ENCODE measurements around the gene CRTC3. TPM values are rescaled to one million over a fixed set of nuclear protein-coding genes. Genes with fewer than 3 reads are reported as not detected.

The CRTC3 gene
- total and polyA plus RNA-seq, 2 of the 13 experiments (the other 11 are each of a cell fraction or from before 2014, with no cell fraction given): 8.4 to 11.8 TPM

GRCh38 chr15:90582553-90582952 is 52.8 kb downstream of the CRTC3 start:
- FAIRE-seq (no peak), ATAC-seq (no peak), DNase-seq (ENCODE audit: low spot score) (no peak)
- CTCF ChIA-PET (ENCODE audit: low intra/inter-chr PET ratio, low total read pairs): no interaction called here
- Histone ChIP-seq H3K27ac (ENCODE audit: extremely low read length, insufficient read depth, low read length) (no peak overlapping the region), H3K4me1 (ENCODE audit: insufficient read depth, low read length) (peaks cover 11% of the 10 kb centered on the region), H3K9me3 (ENCODE audit: low read length) (no peaks in the 10 kb centered on the region), H3K4me3 (replicated peaks in 1 of 3; ENCODE audit: insufficient read depth in 1 of 3, low read depth in 2 of 3, low read length in 3 of 3) (no peak overlapping the region), H3K79me2 (ENCODE audit: insufficient read depth, low read length) (no peaks in the 10 kb centered on the region), H4K20me1 (ENCODE audit: insufficient read depth, low read length) (no peaks in the 10 kb centered on the region), H3K4me2 (ENCODE audit: low read depth, low read length) (no peak overlapping the region), H3K9ac (ENCODE audit: insufficient read depth, low read depth, low read length) (no peak overlapping the region), H3K36me3 (replicated peaks in 1 of 2; ENCODE audit: control insufficient read depth in 1 of 2, insufficient read depth in 2 of 2, low read length in 2 of 2) (no peaks in the 10 kb centered on the region), H2AFZ (ENCODE audit: low read length) (no peak overlapping the region), H3K27me3 (ENCODE audit: control insufficient read depth in 1 of 2, insufficient read depth in 2 of 2, low read length in 2 of 2) (no peaks in the 10 kb centered on the region)
- WGBS (ENCODE audit: low lambda C conversion rate): 89% methylated on average over 2 of the region's 2 CpGs
- in situ Hi-C loops (cut with HindIII; ENCODE audit: extremely low pct_ligation_motif_present, low pct_unique_long_range_greater_than_20kb) (no loop called here), intact Hi-C loops (cut with micrococcal nuclease; ENCODE audit: unreplicated experiment) (no loop called here)
- no peak for TF ChIP-seq ZNF703 (CRISPR knock-in tag; IDR thresholded peaks at IDR 0.05; ENCODE audit: borderline replicate concordance)
- TF ChIP-seq ZNF777 (CRISPR knock-in tag; IDR thresholded peaks at IDR 0.05): no peak
- TF ChIP-seq ZNF292 (CRISPR knock-in tag; IDR thresholded peaks at IDR 0.05; ENCODE audit: borderline replicate concordance, low read depth): no peak
- TF ChIP-seq POLR2AphosphoS5 (IDR thresholded peaks at IDR 0.05; ENCODE audit: low read depth, low read length): no peak
- POLR2A ChIA-PET: no interaction called here
- BruUV-seq (replicated peaks): no TSS peak

DNA sequence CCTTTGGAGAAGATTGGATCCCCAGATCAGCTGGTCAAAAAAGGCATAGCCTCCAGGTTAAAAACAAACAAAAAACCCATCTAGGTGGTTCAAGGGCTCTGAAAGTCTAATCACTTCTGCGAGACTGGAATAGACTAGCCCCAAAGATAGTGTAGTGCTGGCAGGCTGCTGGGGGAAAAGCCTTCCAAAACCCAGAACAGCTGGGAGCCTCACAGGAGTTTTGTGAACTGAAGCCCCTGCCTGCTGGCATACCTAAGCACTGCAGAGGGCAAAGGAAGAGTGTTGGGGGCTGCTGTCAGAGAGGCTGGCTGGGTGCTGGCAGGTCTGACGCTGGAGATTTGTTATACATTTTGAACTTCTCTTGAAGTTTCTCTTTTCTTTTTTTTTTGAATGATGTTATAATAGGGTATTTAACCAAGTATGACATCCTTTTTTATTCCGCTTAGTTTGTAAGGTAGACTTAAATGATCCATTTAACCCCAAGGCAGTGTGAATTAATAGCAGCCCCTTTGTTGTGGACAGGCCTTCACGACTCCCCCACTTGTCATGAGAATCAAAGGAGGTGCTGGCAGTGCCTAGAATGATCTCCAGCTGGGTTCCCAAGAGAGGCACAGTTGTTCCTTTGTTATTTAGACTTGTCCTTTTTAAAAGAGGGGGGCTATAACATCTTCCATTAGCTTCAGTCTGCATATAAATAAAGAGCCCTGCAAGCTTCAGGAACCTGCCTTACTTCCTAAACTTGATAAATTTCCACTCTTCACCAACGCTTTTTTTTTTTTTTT is 53.9 kb downstream of the CRTC3 start:
- Histone ChIP-seq H3K36me3 (replicated peaks in 1 of 2; ENCODE audit: control insufficient read depth in 1 of 2, insufficient read depth in 2 of 2, low read length in 2 of 2) (no peaks in the 10 kb centered on the region), H3K27ac (ENCODE audit: extremely low read length, insufficient read depth, low read length) (no peak overlapping the region), H3K79me2 (ENCODE audit: insufficient read depth, low read length) (no peaks in the 10 kb centered on the region), H3K4me1 (ENCODE audit: insufficient read depth, low read length) (peaks cover 11% of the 10 kb centered on the region), H3K4me2 (ENCODE audit: low read depth, low read length) (no peak overlapping the region), H3K27me3 (ENCODE audit: control insufficient read depth in 1 of 2, insufficient read depth in 2 of 2, low read length in 2 of 2) (no peaks in the 10 kb centered on the region), H4K20me1 (ENCODE audit: insufficient read depth, low read length) (no peaks in the 10 kb centered on the region), H3K4me3 (replicated peaks in 1 of 3; ENCODE audit: insufficient read depth in 1 of 3, low read depth in 2 of 3, low read length in 3 of 3) (no peak overlapping the region), H2AFZ (ENCODE audit: low read length) (no peak overlapping the region), H3K9ac (ENCODE audit: insufficient read depth, low read depth, low read length) (no peak overlapping the region), H3K9me3 (ENCODE audit: low read length) (no peaks in the 10 kb centered on the region)
- DNase-seq (ENCODE audit: low spot score) (no peak), ATAC-seq (no peak), FAIRE-seq (no peak)
- ChIA-PET CTCF (ENCODE audit: low intra/inter-chr PET ratio, low total read pairs) (no interaction called here), POLR2A (no interaction called here)
- no TSS peak for BruUV-seq (replicated peaks)
- in situ Hi-C loops (cut with HindIII; ENCODE audit: extremely low pct_ligation_motif_present, low pct_unique_long_range_greater_than_20kb): no loop called here
- intact Hi-C loops (cut with micrococcal nuclease; ENCODE audit: unreplicated experiment): no loop called here
- TF ChIP-seq ZSCAN9 (CRISPR knock-in tag; IDR thresholded peaks at IDR 0.05; ENCODE audit: borderline replicate concordance) (no peak), ZNF792 (CRISPR knock-in tag; IDR thresholded peaks at IDR 0.05) (no peak), ZNF550 (CRISPR knock-in tag; IDR thresholded peaks at IDR 0.05; ENCODE audit: borderline replicate concordance) (no peak), WIZ (CRISPR knock-in tag; IDR thresholded peaks at IDR 0.05) (no peak), FLYWCH1 (CRISPR knock-in tag; IDR thresholded peaks at IDR 0.05) (no peak), E2F5 (CRISPR knock-in tag; conservative IDR thresholded peaks at IDR 0.05) (no peak), SOX6 (IDR thresholded peaks at IDR 0.05) (no peak), SOX6 (CRISPR knock-in tag; IDR thresholded peaks at IDR 0.05) (no peak)
- TF ChIP-seq, protein P1, sequence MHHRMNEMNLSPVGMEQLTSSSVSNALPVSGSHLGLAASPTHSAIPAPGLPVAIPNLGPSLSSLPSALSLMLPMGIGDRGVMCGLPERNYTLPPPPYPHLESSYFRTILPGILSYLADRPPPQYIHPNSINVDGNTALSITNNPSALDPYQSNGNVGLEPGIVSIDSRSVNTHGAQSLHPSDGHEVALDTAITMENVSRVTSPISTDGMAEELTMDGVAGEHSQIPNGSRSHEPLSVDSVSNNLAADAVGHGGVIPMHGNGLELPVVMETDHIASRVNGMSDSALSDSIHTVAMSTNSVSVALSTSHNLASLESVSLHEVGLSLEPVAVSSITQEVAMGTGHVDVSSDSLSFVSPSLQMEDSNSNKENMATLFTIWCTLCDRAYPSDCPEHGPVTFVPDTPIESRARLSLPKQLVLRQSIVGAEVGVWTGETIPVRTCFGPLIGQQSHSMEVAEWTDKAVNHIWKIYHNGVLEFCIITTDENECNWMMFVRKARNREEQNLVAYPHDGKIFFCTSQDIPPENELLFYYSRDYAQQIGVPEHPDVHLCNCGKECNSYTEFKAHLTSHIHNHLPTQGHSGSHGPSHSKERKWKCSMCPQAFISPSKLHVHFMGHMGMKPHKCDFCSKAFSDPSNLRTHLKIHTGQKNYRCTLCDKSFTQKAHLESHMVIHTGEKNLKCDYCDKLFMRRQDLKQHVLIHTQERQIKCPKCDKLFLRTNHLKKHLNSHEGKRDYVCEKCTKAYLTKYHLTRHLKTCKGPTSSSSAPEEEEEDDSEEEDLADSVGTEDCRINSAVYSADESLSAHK (CRISPR knock-in tag; IDR thresholded peaks at IDR 0.05; ENCODE audit: borderline replicate concordance): no peak
- 93% methylated on average over 5 of the region's 5 CpGs for WGBS (ENCODE audit: low lambda C conversion rate)
